ENCODE data around the gene GPR39.

- TF ChIP-seq, protein P1, sequence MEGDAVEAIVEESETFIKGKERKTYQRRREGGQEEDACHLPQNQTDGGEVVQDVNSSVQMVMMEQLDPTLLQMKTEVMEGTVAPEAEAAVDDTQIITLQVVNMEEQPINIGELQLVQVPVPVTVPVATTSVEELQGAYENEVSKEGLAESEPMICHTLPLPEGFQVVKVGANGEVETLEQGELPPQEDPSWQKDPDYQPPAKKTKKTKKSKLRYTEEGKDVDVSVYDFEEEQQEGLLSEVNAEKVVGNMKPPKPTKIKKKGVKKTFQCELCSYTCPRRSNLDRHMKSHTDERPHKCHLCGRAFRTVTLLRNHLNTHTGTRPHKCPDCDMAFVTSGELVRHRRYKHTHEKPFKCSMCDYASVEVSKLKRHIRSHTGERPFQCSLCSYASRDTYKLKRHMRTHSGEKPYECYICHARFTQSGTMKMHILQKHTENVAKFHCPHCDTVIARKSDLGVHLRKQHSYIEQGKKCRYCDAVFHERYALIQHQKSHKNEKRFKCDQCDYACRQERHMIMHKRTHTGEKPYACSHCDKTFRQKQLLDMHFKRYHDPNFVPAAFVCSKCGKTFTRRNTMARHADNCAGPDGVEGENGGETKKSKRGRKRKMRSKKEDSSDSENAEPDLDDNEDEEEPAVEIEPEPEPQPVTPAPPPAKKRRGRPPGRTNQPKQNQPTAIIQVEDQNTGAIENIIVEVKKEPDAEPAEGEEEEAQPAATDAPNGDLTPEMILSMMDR (conservative IDR thresholded peaks at IDR 0.05; ENCODE audit: low read depth, low read length) = no peak
- TF ChIP-seq EZH2 (IDR thresholded peaks at IDR 0.05; ENCODE audit: low read length, unreplicated experiment) = no peak
These were observed 165.6 kb downstream of the GPR39 start for GRCh38 chr2:132581991-132582738.

All from PC-3 (cell line).